ENCODE results near the gene SLC9A7. TPM values are rescaled to one million over a fixed set of nuclear protein-coding genes. Genes with fewer than 3 reads are reported as not detected.

Gene SLC9A7
- total RNA-seq, 2 experiments from 2014 or later = 2.2 to 3.2 TPM

- Mint-ChIP-seq H3K27ac (no peak overlapping the region), H3K9me3 (no peaks in the 10 kb centered on the region), H3K4me1 (ENCODE audit: low read depth) (no peaks in the 10 kb centered on the region), H3K36me3 (ENCODE audit: low read depth) (no peaks in the 10 kb centered on the region), H3K4me3 (no peak overlapping the region), H3K27me3 (no peaks in the 10 kb centered on the region)
- Histone ChIP-seq H3K4me1 (ENCODE audit: insufficient read depth, low read length) (no peaks in the 10 kb centered on the region), H3K9me3 (ENCODE audit: control insufficient read depth in 1 of 2, insufficient read depth in 1 of 2, low read length in 2 of 2) (no peaks in the 10 kb centered on the region), H3K36me3 (ENCODE audit: insufficient read depth, low read length) (peaks cover 2% of the 10 kb centered on the region), H3K4me3 (ENCODE audit: low read length) (no peak overlapping the region), H3K27me3 (ENCODE audit: control insufficient read depth in 1 of 2, insufficient read depth in 2 of 2, low read length in 2 of 2) (no peaks in the 10 kb centered on the region), H3K27ac (ENCODE audit: low read depth in 1 of 2, low read length in 2 of 2) (no peak overlapping the region)
- no peak for DNase-seq
- no peak for ATAC-seq (ENCODE audit: poor library complexity)
- intact Hi-C loops (cut with DNase I, micrococcal nuclease) = no loop called here
- CTCF ChIA-PET = interaction anchor here (1.1 kb wide), 1 partner anchor 8 kb away, joined by 3 read pairs; no protein-coding TSS in a partner anchor
- TF ChIP-seq, protein P1, sequence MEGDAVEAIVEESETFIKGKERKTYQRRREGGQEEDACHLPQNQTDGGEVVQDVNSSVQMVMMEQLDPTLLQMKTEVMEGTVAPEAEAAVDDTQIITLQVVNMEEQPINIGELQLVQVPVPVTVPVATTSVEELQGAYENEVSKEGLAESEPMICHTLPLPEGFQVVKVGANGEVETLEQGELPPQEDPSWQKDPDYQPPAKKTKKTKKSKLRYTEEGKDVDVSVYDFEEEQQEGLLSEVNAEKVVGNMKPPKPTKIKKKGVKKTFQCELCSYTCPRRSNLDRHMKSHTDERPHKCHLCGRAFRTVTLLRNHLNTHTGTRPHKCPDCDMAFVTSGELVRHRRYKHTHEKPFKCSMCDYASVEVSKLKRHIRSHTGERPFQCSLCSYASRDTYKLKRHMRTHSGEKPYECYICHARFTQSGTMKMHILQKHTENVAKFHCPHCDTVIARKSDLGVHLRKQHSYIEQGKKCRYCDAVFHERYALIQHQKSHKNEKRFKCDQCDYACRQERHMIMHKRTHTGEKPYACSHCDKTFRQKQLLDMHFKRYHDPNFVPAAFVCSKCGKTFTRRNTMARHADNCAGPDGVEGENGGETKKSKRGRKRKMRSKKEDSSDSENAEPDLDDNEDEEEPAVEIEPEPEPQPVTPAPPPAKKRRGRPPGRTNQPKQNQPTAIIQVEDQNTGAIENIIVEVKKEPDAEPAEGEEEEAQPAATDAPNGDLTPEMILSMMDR (IDR thresholded peaks at IDR 0.05) = no peak
- POLR2A ChIA-PET = no interaction called here
Observed at GRCh38 chrX:46599051-46599560, 159.8 kb downstream of the SLC9A7 start.

GRCh38 chrX:46597771-46598170, 161.1 kb downstream of the SLC9A7 start:
- DNase-seq (no peak), ATAC-seq (ENCODE audit: poor library complexity) (no peak)
- CTCF ChIA-PET = no interaction called here
- Mint-ChIP-seq H3K27me3 (no peaks in the 10 kb centered on the region), H3K27ac (no peak overlapping the region), H3K4me1 (ENCODE audit: low read depth) (no peaks in the 10 kb centered on the region), H3K9me3 (no peaks in the 10 kb centered on the region), H3K36me3 (ENCODE audit: low read depth) (no peaks in the 10 kb centered on the region), H3K4me3 (no peak overlapping the region)
- intact Hi-C loops (cut with DNase I, micrococcal nuclease) = no loop called here
- no peak overlapping the region for H3K4me3 ChIP-seq (ENCODE audit: low read length)
- TF ChIP-seq, protein P1 (IDR thresholded peaks at IDR 0.05) = no peak
- H3K36me3 ChIP-seq (ENCODE audit: insufficient read depth, low read length) = peaks cover 2% of the 10 kb centered on the region
- no peaks in the 10 kb centered on the region for H3K4me1 ChIP-seq (ENCODE audit: insufficient read depth, low read length)
- H3K27ac ChIP-seq (ENCODE audit: low read depth in 1 of 2, low read length in 2 of 2) = no peak overlapping the region
- POLR2A ChIA-PET = no interaction called here
- H3K27me3 ChIP-seq (ENCODE audit: control insufficient read depth in 1 of 2, insufficient read depth in 2 of 2, low read length in 2 of 2) = no peaks in the 10 kb centered on the region
- H3K9me3 ChIP-seq (ENCODE audit: control insufficient read depth in 1 of 2, insufficient read depth in 1 of 2, low read length in 2 of 2) = no peaks in the 10 kb centered on the region

- Mint-ChIP-seq H3K27me3 (no peaks in the 10 kb centered on the region), H3K4me1 (ENCODE audit: low read depth) (no peaks in the 10 kb centered on the region), H3K27ac (no peak overlapping the region), H3K9me3 (no peaks in the 10 kb centered on the region), H3K4me3 (no peak overlapping the region), H3K36me3 (ENCODE audit: low read depth) (no peaks in the 10 kb centered on the region)
- Histone ChIP-seq H3K27me3 (ENCODE audit: control insufficient read depth in 1 of 2, insufficient read depth in 2 of 2, low read length in 2 of 2) (no peaks in the 10 kb centered on the region), H3K9me3 (ENCODE audit: control insufficient read depth in 1 of 2, insufficient read depth in 1 of 2, low read length in 2 of 2) (no peaks in the 10 kb centered on the region), H3K4me1 (ENCODE audit: insufficient read depth, low read length) (no peaks in the 10 kb centered on the region), H3K36me3 (ENCODE audit: insufficient read depth, low read length) (peaks cover 2% of the 10 kb centered on the region), H3K27ac (ENCODE audit: low read depth in 1 of 2, low read length in 2 of 2) (no peak overlapping the region), H3K4me3 (ENCODE audit: low read length) (no peak overlapping the region)
- POLR2A ChIA-PET = no interaction called here
- ATAC-seq (ENCODE audit: poor library complexity) (no peak), DNase-seq (no peak)
- intact Hi-C loops (cut with DNase I, micrococcal nuclease) = no loop called here
- TF ChIP-seq, protein P1 (IDR thresholded peaks at IDR 0.05) = no peak
- CTCF ChIA-PET = no interaction called here
Observed at GRCh38 chrX:46597208-46597607, 161.7 kb downstream of the SLC9A7 start.
